Peyer's patch (tissue), 4 donors: ENCODE measurements around the gene TMEM184C. TPM values are rescaled to one million over a fixed set of nuclear protein-coding genes. Genes with fewer than 3 reads are reported as not detected.

Source experiments
- DNase-seq, 3 donors: peaks; one replicate each; pipeline ENCODE4 v3.0.0-alpha.2; 2017 to 2019
- H3K27ac ChIP-seq, 4 donors: fragments of 200-600 bp; sonication (generic); one replicate each; pipeline ENCODE4 v1.5.1; 2016 to 2019
- H3K27me3 ChIP-seq, 2 donors: fragments of 200-600 bp; sonication (generic); one replicate each; pipeline ENCODE4 v1.5.1; 2019
- H3K36me3 ChIP-seq, 3 donors: fragments of 200-600 bp; sonication (generic); one replicate each; pipeline ENCODE4 v1.5.1; 2016 to 2019
- H3K4me1 ChIP-seq, 4 donors: fragments of 200-600 bp; sonication (generic); one replicate each; pipeline ENCODE4 v1.5.1; 2016 to 2019
- H3K4me3 ChIP-seq, 4 donors: fragments of 200-600 bp; sonication (generic); 1 replicate in 3 of 4; 2 replicates in 1 of 4; pipeline ENCODE4 v1.5.1; 2016 to 2019; ENCODE audit warnings: mild to moderate bottlenecking in 1 of 4
- H3K9me3 ChIP-seq, 4 donors: fragments of 200-600 bp; sonication (generic); one replicate each; pipeline ENCODE4 v1.5.1; 2016 to 2019; ENCODE audit warnings: mild to moderate bottlenecking in 1 of 4
- CTCF ChIP-seq, 6 experiments: fragments of 450-650 bp in 4 of 6; fragments of 200-600 bp in 2 of 6; sonication (generic) in 1 of 6; IDR thresholded peaks; one replicate each; pipeline ENCODE4 v1.5.1; 2017 to 2019; ENCODE audit warnings: antibody characterized with exemption in 6 of 6, mild to moderate bottlenecking in 3 of 6, moderate library complexity in 1 of 6
- POLR2A ChIP-seq, 2 donors: fragments of 450-650 bp; IDR thresholded peaks; one replicate each; pipeline ENCODE4 v1.5.1; 2017; ENCODE audit warnings: antibody characterized with exemption in 2 of 2, mild to moderate bottlenecking in 2 of 2, moderate library complexity in 2 of 2
- total RNA-seq, 4 donors: library from RNA; depleted of rRNA; stranded (reverse); fragments of >200 nt; gene quantifications; one replicate each; pipeline ENCODE4 v1.1.0, GENCODE V29; 2016

TMEM184C gene
- total RNA-seq, 4 donors from 2014 or later = 23.7 to 38.0 (median 27.9) TPM

GRCh38 chr4:147599206-147599605 is 18.0 kb upstream of the TMEM184C start:
- TF ChIP-seq CTCF (IDR thresholded peaks at IDR 0.05) = no peak
- no peak for TF ChIP-seq POLR2A (IDR thresholded peaks at IDR 0.05)
- H3K27ac ChIP-seq = no peak overlapping the region
- H3K9me3 ChIP-seq = no peaks in the 10 kb centered on the region
- no peaks in the 10 kb centered on the region for H3K4me1 ChIP-seq
- H3K27me3 ChIP-seq = no peaks in the 10 kb centered on the region
- no peak for DNase-seq
- no peaks in the 10 kb centered on the region for H3K36me3 ChIP-seq
- H3K4me3 ChIP-seq = no peak overlapping the region

GRCh38 chr4:147599769-147600168 is 17.4 kb upstream of the TMEM184C start:
- H3K4me3 ChIP-seq = no peak overlapping the region
- DNase-seq = no peak
- no peak for TF ChIP-seq CTCF (IDR thresholded peaks at IDR 0.05)
- TF ChIP-seq POLR2A (IDR thresholded peaks at IDR 0.05) = no peak
- no peaks in the 10 kb centered on the region for H3K4me1 ChIP-seq
- H3K36me3 ChIP-seq = no peaks in the 10 kb centered on the region
- no peak overlapping the region for H3K27ac ChIP-seq
- H3K9me3 ChIP-seq = no peaks in the 10 kb centered on the region
- H3K27me3 ChIP-seq = no peaks in the 10 kb centered on the region

- no peak for DNase-seq
These were observed 11.7 kb upstream of the TMEM184C start for GRCh38 chr4:147605499-147605898.

GRCh38 chr4:147607471-147607870 is 9.7 kb upstream of the TMEM184C start:
- Histone ChIP-seq H3K9me3 (no peaks in the 10 kb centered on the region), H3K27ac (no peak overlapping the region), H3K36me3 (no peaks in the 10 kb centered on the region), H3K27me3 (no peaks in the 10 kb centered on the region), H3K4me3 (no peak overlapping the region), H3K4me1 (no peaks in the 10 kb centered on the region)
- no peak for TF ChIP-seq CTCF (IDR thresholded peaks at IDR 0.05)
- TF ChIP-seq POLR2A (IDR thresholded peaks at IDR 0.05) = no peak
- DNase-seq = no peak

More at GRCh38 chr4:147605499-147605898, 11.7 kb upstream of the TMEM184C start:
- no peaks in the 10 kb centered on the region for H3K4me1 ChIP-seq
- no peak overlapping the region for H3K4me3 ChIP-seq
- no peaks in the 10 kb centered on the region for H3K36me3 ChIP-seq
- no peaks in the 10 kb centered on the region for H3K9me3 ChIP-seq
- no peaks in the 10 kb centered on the region for H3K27me3 ChIP-seq
- no peak for TF ChIP-seq POLR2A (IDR thresholded peaks at IDR 0.05)
- TF ChIP-seq CTCF (IDR thresholded peaks at IDR 0.05) = no peak
- no peak overlapping the region for H3K27ac ChIP-seq

- TF ChIP-seq POLR2A (IDR thresholded peaks at IDR 0.05) (no peak), CTCF (IDR thresholded peaks at IDR 0.05) (no peak)
- H3K36me3 ChIP-seq = no peaks in the 10 kb centered on the region
- H3K9me3 ChIP-seq = no peaks in the 10 kb centered on the region
- DNase-seq = no peak
- H3K27me3 ChIP-seq = no peaks in the 10 kb centered on the region
- no peaks in the 10 kb centered on the region for H3K4me1 ChIP-seq
- H3K4me3 ChIP-seq = no peak overlapping the region
- no peak overlapping the region for H3K27ac ChIP-seq
These were observed 6.5 kb upstream of the TMEM184C start for GRCh38 chr4:147610686-147611085.

- Histone ChIP-seq H3K9me3 (no peaks in the 10 kb centered on the region), H3K4me1 (peaks cover 0 to 28% (median 8%) of the 10 kb centered on the region in 4 donors), H3K4me3 (peak overlapping the region; percentile 57 to 92 (median 72)), H3K27me3 (no peaks in the 10 kb centered on the region), H3K36me3 (peaks cover 0 to 5% (median 0%) of the 10 kb centered on the region in 3 donors), H3K27ac (peak overlapping the region in 3 of 4 donors; percentile 80 to 88 (median 87))
- DNase-seq = no peak
- TF ChIP-seq CTCF (IDR thresholded peaks at IDR 0.05) (no peak), POLR2A (IDR thresholded peaks at IDR 0.05) (no peak)
These were observed 386 bp upstream of the TMEM184C start for GRCh38 chr4:147616849-147617172.
